HT1080 (cell line): ENCODE results near the gene ACADSB. TPM values are rescaled to one million over a fixed set of nuclear protein-coding genes. Genes with fewer than 3 reads are reported as not detected.

Source experiments
- DNase-seq: peaks from one replicate; pipeline ENCODE4 v3.0.0-alpha.2; 2015; ENCODE audit warnings: low read depth
- total RNA-seq: library from RNA; depleted of rRNA; stranded (reverse); fragments of >200 nt; shearing (Covaris generic); gene quantifications from 2 replicates; pipeline ENCODE4 v1.2.3, GENCODE V29; 2014

ACADSB gene
- total RNA-seq, 1 experiment from 2014 or later, result 4.9 TPM

GRCh38 chr10:123001370-123001769 lies 7.4 kb upstream of the ACADSB start:
- no peak for DNase-seq

- no peak for DNase-seq
These were observed 4.5 kb upstream of the ACADSB start for GRCh38 chr10:123004298-123004697.

- DNase-seq, result peak; percentile 44
These were observed 1.1 kb upstream of the ACADSB start for GRCh38 chr10:123007558-123008354.

GRCh38 chr10:123009105-123009820 lies 457 bp downstream of the ACADSB start:
- no peak for DNase-seq

- no peak for DNase-seq
These were observed 3.2 kb downstream of the ACADSB start for GRCh38 chr10:123011987-123012386.

GRCh38 chr10:123013456-123014419 lies 4.9 kb downstream of the ACADSB start:
- DNase-seq, result no peak

GRCh38 chr10:123014772-123015171 lies 6.0 kb downstream of the ACADSB start:
- DNase-seq, result no peak

GRCh38 chr10:123016228-123016627 lies 7.4 kb downstream of the ACADSB start:
- DNase-seq, result no peak

GRCh38 chr10:123017421-123018165 lies 8.8 kb downstream of the ACADSB start:
- no peak for DNase-seq

- no peak for DNase-seq
These were observed 9.7 kb downstream of the ACADSB start for GRCh38 chr10:123018531-123018930.

GRCh38 chr10:123019264-123019663 lies 10.5 kb downstream of the ACADSB start:
- DNase-seq, result no peak

GRCh38 chr10:123019941-123020703 lies 11.3 kb downstream of the ACADSB start:
- DNase-seq, result no peak

- DNase-seq, result no peak
These were observed 12.7 kb downstream of the ACADSB start for GRCh38 chr10:123021517-123021916.

GRCh38 chr10:123024540-123024939 lies 15.7 kb downstream of the ACADSB start:
- no peak for DNase-seq

GRCh38 chr10:123026302-123026701 lies 17.5 kb downstream of the ACADSB start:
- no peak for DNase-seq

- no peak for DNase-seq
These were observed 19.1 kb downstream of the ACADSB start for GRCh38 chr10:123027861-123028260.

GRCh38 chr10:123031124-123031523 lies 22.3 kb downstream of the ACADSB start:
- no peak for DNase-seq

- DNase-seq, result no peak
These were observed 25.5 kb downstream of the ACADSB start for GRCh38 chr10:123034332-123034731.

- DNase-seq, result no peak
These were observed 26.8 kb downstream of the ACADSB start for GRCh38 chr10:123035467-123036086.
